HFFc6 (cell line): ENCODE measurements around the gene UPP1. TPM values are rescaled to one million over a fixed set of nuclear protein-coding genes. Genes with fewer than 3 reads are reported as not detected.

Source experiments
- DNase-seq: peaks from one replicate; pipeline ENCODE4 v3.0.0-alpha.2; 2018
- H3K27ac Mint-ChIP-seq: 2 replicates; pipeline ENCODE4 v1.8.0; 2020; ENCODE audit warnings: mild to moderate bottlenecking, mixed read lengths
- H3K27me3 Mint-ChIP-seq: 2 replicates; pipeline ENCODE4 v1.8.0; 2021; ENCODE audit warnings: mild to moderate bottlenecking, moderate library complexity, mixed read lengths; ENCODE audit not compliant: insufficient read depth
- H3K36me3 Mint-ChIP-seq: 2 replicates; pipeline ENCODE4 v1.8.0; 2021; ENCODE audit warnings: low read depth, mixed read lengths
- H3K4me1 Mint-ChIP-seq: 2 replicates; pipeline ENCODE4 v1.8.0; 2020; ENCODE audit warnings: low read depth, mixed read lengths
- H3K4me3 Mint-ChIP-seq: 2 replicates; pipeline ENCODE4 v1.8.0; 2020; ENCODE audit warnings: mild to moderate bottlenecking, moderate library complexity, mixed read lengths
- H3K9me3 Mint-ChIP-seq: 2 replicates; pipeline ENCODE4 v1.8.0; 2020; ENCODE audit warnings: mild to moderate bottlenecking, mixed read lengths
- total RNA-seq, 6 experiments: library from RNA; stranded (reverse); fragmentation: NEBNext Ultra II Directional; extraction: Animal tissue kit (Norgen Biotek cat#: 25700); gene quantifications; 2 replicates in 1 of 6; 3 replicates in 5 of 6; pipeline ENCODE4 v1.2.3, GENCODE V29; 2021
- TF ChIP-seq, protein P1 (sequence below): fragments of 200-600 bp; sonication (generic); IDR thresholded peaks from 2 replicates; pipeline ENCODE4 v1.5.0; 2021; ENCODE audit warnings: antibody characterized with exemption, mild to moderate bottlenecking

UPP1 gene
- total RNA-seq, 6 experiments from 2014 or later, result 14.3 to 26.5 (median 22.6) TPM

DNA sequence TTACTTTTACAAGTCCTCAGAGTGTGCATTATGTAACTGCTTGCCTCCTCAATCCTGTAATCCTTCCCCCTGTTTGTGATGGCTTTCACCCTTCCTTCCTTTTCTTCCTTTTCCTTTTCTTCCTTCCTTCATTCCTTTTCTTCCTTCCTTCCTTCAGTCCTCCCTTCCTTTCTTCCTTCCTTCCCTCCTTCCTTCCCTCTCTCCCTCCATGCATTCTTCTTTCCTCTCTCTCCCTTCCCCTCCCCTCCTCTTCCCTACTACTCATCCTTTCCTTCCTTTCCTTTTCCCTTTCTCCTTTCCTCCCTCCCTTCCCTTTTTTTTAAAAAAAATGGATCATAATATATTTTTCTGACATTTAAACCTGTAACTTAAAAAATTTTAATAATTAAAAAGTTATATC lies 60.0 kb downstream of the UPP1 start:
- no peak overlapping the region for H3K27ac Mint-ChIP-seq
- H3K36me3 Mint-ChIP-seq, result no peaks in the 10 kb centered on the region
- peaks cover 11% of the 10 kb centered on the region for H3K4me1 Mint-ChIP-seq
- peaks cover 8% of the 10 kb centered on the region for H3K27me3 Mint-ChIP-seq
- no peaks in the 10 kb centered on the region for H3K9me3 Mint-ChIP-seq
- H3K4me3 Mint-ChIP-seq, result no peak overlapping the region
- TF ChIP-seq, protein P1, sequence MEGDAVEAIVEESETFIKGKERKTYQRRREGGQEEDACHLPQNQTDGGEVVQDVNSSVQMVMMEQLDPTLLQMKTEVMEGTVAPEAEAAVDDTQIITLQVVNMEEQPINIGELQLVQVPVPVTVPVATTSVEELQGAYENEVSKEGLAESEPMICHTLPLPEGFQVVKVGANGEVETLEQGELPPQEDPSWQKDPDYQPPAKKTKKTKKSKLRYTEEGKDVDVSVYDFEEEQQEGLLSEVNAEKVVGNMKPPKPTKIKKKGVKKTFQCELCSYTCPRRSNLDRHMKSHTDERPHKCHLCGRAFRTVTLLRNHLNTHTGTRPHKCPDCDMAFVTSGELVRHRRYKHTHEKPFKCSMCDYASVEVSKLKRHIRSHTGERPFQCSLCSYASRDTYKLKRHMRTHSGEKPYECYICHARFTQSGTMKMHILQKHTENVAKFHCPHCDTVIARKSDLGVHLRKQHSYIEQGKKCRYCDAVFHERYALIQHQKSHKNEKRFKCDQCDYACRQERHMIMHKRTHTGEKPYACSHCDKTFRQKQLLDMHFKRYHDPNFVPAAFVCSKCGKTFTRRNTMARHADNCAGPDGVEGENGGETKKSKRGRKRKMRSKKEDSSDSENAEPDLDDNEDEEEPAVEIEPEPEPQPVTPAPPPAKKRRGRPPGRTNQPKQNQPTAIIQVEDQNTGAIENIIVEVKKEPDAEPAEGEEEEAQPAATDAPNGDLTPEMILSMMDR, result no peak
- no peak for DNase-seq

DNA sequence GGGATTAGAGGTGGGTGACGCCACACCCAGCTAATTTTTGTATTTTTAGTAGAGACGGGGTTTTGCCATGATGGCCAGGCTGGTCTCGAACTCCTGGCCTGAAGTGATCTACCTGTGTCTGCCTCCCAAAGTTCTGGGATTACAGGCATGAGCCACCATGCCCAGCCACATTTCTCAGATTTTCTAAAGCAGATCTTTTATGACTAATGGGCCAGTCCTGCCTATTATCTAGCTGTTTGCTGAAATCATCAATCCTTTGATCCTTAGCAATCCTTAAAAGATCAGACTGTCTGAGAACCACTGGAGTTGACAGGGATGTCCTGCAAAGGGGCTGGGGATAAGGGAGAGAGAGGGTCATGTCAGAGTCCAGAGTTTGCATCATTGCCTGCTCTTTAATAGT lies 61.0 kb downstream of the UPP1 start:
- no peak overlapping the region for H3K27ac Mint-ChIP-seq
- no peak overlapping the region for H3K4me3 Mint-ChIP-seq
- TF ChIP-seq, protein P1, result no peak
- no peak for DNase-seq
- peaks cover 8% of the 10 kb centered on the region for H3K27me3 Mint-ChIP-seq
- no peaks in the 10 kb centered on the region for H3K36me3 Mint-ChIP-seq
- H3K9me3 Mint-ChIP-seq, result no peaks in the 10 kb centered on the region
- H3K4me1 Mint-ChIP-seq, result peaks cover 16% of the 10 kb centered on the region

- TF ChIP-seq, protein P1, result peak; percentile 87
- peaks cover 22% of the 10 kb centered on the region for H3K4me1 Mint-ChIP-seq
- DNase-seq, result peak; percentile 64
- no peak overlapping the region for H3K4me3 Mint-ChIP-seq
- no peaks in the 10 kb centered on the region for H3K36me3 Mint-ChIP-seq
- no peaks in the 10 kb centered on the region for H3K9me3 Mint-ChIP-seq
- peaks cover 4% of the 10 kb centered on the region; the same call in 1 of the 2 replicates for H3K27me3 Mint-ChIP-seq
- no peak overlapping the region for H3K27ac Mint-ChIP-seq
These were observed 65.8 kb downstream of the UPP1 start for GRCh38 chr7:48154792-48155413.

Other genes with a start within 250 kb of the UPP1 start
- gene PKD1L1, start 140.8 kb upstream of the UPP1 start, total RNA-seq, result under 1 TPM in 2 of 6 experiments, not detected in 4; 0.03 to 0.14 TPM
- 10 to 100 TPM; 27.8 to 39.2 (median 34.6) TPM for gene HUS1, start 109.7 kb upstream of the UPP1 start, total RNA-seq
- 1 to 10 TPM in 4 of 6 experiments, not detected in 2; 1.1 to 2.1 (median 1.7) TPM for gene SUN3, start 60.2 kb upstream of the UPP1 start, total RNA-seq
- gene C7orf57, start 53.7 kb upstream of the UPP1 start, total RNA-seq, result under 1 TPM in 1 of 6 experiments, not detected in 5; 0.14 TPM
- under 1 TPM in 5 of 6 experiments, not detected in 1; 0.02 to 0.08 (median 0.05) TPM for gene ABCA13, start 82.2 kb downstream of the UPP1 start, total RNA-seq